Hematopoietic multipotent progenitor cell treated with erythropoietin and hydrocortisone succinate and interleukin-3 and kit ligand, for 15 days (in vitro differentiated cells): Measurements from ENCODE around the gene DOCK2.

Experiments used
- DNase-seq: peaks from one replicate; pipeline ENCODE4 v3.0.0-alpha.2; 2015; ENCODE audit warnings: low spot score

DOCK2 gene

GRCh38 chr5:169864483-169864882 is 227.4 kb downstream of the DOCK2 start:
- DNase-seq = no peak

DNA sequence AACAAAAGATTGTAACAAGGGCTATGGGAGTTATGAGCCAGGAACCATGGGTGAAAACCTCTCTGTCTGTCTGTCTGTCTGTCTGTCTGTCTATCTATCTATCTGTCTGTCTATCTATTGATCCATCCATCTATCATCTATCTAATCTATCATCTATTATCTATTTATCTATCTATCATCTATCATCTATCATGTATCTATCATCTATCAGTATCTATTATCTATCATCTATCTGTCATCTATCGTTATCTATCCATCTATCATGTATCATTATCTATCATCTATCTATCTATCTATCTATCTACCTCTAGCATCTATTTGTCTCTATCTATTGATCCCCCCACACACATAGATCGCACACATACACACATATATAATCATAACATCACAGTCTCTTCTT is 230.3 kb downstream of the DOCK2 start:
- DNase-seq = no peak

DNA sequence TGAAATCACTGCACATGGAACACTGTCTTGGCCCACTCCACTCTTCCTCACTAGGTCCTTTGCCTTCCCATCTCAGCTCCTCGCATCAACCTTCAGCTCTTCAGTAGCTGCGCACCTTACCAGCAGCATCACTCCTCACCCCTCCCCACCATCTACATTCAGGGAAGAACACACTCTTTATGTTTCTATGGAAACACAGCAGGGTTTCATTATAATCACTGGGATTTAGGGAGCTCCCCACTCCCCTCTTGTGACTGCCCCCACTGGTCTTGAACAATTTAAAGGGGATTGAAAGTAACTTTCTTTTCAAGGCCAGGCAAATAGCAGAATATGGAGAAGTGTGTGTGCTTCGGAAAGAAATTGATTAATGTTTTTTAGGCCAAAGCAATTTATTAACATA is 232.0 kb downstream of the DOCK2 start:
- no peak for DNase-seq

GRCh38 chr5:169870211-169870610 is 233.1 kb downstream of the DOCK2 start:
- DNase-seq = no peak

DNA sequence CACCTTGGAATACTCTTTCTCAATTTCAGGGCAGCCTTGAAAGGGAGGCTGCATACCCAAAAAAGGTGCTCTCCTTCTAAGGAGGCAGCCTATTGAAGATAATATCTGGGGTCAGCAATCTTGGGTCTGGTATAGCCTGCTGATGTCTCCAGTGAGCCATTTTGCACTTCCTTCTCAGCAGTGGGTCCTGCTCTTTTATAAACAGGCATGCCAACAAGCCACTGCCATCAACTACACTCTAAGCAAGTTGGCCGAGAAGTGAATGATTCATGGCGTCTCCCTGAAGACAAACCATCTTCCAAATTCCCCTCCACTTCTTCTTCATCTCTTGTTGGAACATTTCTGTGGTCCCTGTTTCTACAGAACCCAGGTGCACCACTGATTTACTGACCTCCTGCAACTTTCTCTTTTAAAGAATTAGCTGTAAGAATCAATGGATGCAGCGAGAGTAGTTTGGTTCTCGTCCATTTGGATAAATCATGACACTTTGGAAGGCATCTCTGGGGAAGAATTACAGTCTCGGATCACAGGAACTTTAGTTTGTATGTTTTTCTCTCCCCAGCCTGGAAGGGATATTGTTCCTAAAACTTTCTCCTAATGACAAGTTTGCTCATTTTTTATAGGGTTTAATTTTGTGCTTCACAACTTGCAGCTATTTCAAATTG is 234.9 kb downstream of the DOCK2 start:
- no peak for DNase-seq

DNA sequence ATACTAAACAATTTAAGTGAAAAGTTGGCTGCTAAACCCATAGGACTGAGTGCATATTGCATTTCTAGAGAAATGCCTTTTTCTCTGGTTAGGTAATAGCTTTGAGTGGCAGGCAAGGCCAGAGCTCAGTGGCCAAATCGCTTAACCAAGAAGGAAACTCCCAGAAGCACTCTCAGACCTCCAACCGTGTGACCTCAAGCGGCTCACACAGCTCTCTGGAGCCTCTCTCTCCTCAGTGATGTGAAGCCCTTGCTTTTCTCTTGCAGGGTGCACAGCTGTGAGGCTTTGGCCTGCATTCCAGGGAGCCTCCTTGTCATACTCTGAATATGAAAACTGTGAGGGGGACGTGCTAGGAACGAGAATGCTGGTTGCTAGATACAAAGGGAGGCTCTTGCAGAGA is 236.6 kb downstream of the DOCK2 start:
- DNase-seq = no peak

- no peak for DNase-seq
These were observed 237.5 kb downstream of the DOCK2 start for GRCh38 chr5:169874621-169875020.

DNA sequence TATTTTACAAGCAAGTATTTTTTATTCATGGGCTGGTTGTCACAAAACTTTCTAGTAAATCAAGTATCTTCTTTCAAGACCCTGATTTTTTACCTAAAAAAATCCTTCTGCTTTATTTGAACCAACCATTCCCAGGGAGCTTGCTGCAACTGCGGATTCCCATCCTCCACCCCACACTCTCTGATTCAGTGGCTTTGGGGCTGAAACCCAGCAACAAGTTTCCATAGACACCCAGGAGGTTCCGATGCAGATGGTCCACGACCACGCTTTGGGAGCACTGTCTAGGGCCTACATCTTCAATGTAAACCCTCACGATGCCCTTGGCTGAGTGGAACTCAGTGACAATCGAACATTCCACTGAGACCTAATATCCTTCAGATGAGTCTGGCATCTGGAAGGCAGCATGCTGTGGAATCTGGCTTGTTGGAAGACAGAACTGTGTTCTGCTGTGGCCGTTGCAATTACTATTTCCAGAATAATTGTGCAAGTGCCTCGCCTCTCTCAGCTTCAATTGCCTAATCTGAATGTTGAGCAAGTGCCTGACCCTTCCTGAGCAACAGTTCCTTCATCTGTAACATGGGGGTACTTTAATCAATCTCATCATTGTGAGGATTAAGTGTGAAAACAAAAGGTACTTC is 238.1 kb downstream of the DOCK2 start:
- DNase-seq = no peak

DNA sequence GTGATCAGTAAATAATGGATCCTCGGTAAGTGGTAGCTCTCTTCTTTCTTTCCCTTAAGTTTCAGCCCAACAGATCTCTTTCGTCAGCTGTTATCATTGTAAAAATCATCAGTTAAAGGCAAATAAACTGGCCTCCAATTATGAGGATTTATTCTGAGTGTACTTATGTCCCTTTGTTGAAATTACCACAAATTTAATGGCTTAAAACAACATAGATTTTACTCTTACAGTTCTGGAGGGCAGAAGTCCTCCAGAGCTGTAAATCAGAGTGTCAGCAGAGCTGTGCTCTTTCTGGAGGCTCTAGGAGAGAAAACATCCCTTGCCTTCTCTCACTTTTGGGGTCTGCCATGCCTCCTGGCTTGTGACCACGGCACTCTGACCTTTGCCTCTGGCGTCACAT is 238.7 kb downstream of the DOCK2 start:
- DNase-seq = no peak

- DNase-seq = no peak
These were observed 239.3 kb downstream of the DOCK2 start for GRCh38 chr5:169876386-169876785.

GRCh38 chr5:169880012-169880663 is 243.1 kb downstream of the DOCK2 start:
- no peak for DNase-seq

DNA sequence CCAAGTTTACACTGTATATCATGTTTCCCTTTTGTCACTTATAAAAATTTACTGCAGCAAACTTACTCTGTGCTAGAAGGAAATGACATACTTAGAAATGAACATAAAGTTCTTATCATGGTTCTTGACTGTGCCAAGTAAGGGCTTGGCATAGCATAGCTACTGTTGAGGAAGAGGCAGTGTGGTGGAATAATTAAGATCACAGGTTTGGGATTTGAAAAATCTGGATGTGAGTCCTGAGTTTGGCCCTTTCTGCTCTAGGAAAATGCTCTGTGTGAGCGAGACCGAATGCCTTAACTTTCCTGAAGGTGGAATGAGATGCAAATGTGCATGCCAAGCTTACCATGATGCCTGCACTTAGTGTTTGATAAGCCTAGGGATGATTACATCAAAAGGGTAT is 243.7 kb downstream of the DOCK2 start:
- DNase-seq = no peak

- DNase-seq = no peak
These were observed 244.7 kb downstream of the DOCK2 start for GRCh38 chr5:169881702-169882303.

DNA sequence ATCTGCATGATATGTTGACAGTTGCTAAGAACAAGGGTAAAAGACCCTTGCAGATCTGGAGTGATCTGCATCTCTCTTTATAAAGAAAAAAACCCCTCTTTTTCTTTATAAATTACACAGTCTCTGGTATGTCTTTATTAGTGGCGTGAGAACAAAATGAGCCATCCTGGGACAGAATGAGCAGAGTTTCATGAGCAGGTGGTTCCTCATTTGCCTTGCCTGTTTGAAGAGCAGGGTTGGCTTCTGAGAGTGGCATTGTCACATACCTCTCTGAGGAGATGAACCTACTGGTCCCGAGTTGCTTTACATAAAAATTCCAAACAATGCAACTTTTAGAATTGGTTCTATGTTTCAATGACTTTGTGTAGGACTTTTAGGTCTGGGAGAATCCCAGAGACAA is 249.0 kb downstream of the DOCK2 start:
- DNase-seq = no peak

- DNase-seq = no peak
These were observed 249.6 kb downstream of the DOCK2 start for GRCh38 chr5:169886677-169887076.

- DNase-seq = no peak
These were observed 252.5 kb downstream of the DOCK2 start for GRCh38 chr5:169889572-169889971.

DNA sequence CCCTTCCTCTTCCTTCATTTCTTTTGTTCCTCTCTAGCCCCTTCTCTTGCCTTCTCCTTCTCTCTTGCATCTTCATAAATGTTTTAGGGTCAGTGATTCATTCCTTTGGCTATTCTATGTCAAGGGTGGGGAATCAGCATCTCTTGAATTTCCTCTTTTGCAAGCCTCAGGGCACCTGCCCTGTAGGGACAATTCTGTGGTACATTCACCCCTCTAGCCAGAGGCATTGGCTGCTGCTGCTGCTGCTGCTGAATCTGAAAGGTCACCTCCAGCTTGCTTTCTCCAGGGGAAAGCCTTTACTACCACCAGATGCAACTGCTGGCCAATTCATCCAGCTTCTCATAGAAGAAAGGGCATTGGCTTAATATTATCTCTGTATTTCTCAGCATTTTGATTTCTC is 255.9 kb downstream of the DOCK2 start:
- DNase-seq = no peak

GRCh38 chr5:169893571-169893970 is 256.5 kb downstream of the DOCK2 start:
- no peak for DNase-seq

GRCh38 chr5:169895926-169896325 is 258.9 kb downstream of the DOCK2 start:
- no peak for DNase-seq

DNA sequence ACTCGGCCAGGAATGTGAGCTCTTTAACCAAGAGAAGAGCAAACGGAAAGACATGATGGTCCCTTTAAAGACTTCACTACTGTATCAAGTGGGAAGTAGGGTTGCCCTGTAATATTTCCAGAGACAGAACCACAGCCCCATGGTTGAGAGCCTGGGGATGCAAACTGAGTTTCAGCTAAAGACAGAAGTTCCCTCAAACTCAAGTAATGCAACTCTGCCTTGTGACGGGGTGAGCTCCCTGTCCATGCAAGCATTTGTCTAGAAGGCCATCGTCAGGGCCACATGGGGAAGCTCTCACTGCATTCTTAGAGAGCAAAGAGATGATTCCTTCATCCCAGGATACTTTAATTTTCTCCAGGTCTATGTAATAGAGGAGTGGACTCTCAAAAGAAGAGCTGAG is 260.4 kb downstream of the DOCK2 start:
- DNase-seq = no peak

GRCh38 chr5:169901896-169902295 is 264.8 kb downstream of the DOCK2 start:
- no peak for DNase-seq

DNA sequence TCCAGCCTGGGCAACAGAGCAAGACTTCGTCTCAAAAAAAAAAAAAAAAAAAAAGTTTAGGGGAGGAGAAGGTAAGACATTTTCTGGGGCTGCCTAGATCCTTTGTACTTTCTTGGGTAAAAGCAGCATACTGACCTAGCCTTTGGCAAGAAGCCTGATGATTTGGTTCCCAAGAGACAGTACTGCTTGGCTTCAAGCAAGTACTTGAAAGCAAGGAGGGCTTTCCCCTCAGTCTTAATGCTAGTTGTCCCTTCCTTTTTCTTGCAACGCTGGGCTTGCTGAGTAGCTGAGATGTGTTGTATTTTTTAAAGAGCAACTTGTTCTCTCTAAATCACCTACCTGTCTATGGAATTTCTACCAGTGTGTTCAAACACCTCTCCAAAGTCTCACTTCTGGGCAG is 267.0 kb downstream of the DOCK2 start:
- no peak for DNase-seq

DNA sequence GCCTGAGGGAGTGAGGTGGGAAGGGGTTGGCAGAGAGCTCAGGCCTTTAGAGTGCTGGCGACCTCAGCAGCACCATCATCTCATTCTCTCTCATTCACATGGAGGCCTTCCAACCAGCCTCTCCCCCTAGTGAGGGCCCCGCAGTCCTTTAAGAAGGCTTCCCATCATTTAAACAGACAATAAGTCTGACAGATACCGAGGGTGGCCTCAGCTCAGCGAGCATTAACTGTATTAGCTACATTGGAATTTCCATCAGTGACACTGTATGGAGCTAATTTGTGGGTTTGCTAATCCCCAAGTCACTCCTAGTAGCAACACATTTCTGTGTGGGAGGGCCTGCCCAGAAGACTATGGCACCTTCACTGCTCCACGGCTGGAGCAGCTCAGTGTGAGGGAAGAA is 267.4 kb downstream of the DOCK2 start:
- no peak for DNase-seq
